HTR-8/SVneo (cell line): Measurements from ENCODE around the gene MB.

ENCODE experiments used
- DNase-seq: peaks from one replicate; pipeline ENCODE4 v3.0.0; 2011; ENCODE audit warnings: low spot score, mixed read lengths; ENCODE audit not compliant: insufficient read length
- FAIRE-seq: peaks from 2 replicates; lab custom pipeline; 2011; peaks lifted over from hg19 to GRCh38; lab: Jason Lieb, UNC

Gene MB

GRCh38 chr22:35619336-35620094 is 2.4 kb upstream of the MB start:
- no peak for DNase-seq
- no peak for FAIRE-seq

GRCh38 chr22:35618427-35619223 is 1.5 kb upstream of the MB start:
- DNase-seq (no peak), FAIRE-seq (no peak)

- no peak for FAIRE-seq
- DNase-seq: no peak
Measured at GRCh38 chr22:35616043-35616442, 1.1 kb downstream of the MB start.

GRCh38 chr22:35615156-35615555 is 2.0 kb downstream of the MB start:
- FAIRE-seq: no peak
- no peak for DNase-seq

- no peak for FAIRE-seq
- DNase-seq: no peak
Measured at GRCh38 chr22:35614404-35614803, 2.7 kb downstream of the MB start.

GRCh38 chr22:35612903-35613302 is 4.2 kb downstream of the MB start:
- no peak for DNase-seq
- FAIRE-seq: no peak

GRCh38 chr22:35611891-35612576 is 5.1 kb downstream of the MB start:
- DNase-seq: no peak
- FAIRE-seq: no peak

GRCh38 chr22:35611200-35611890 is 5.8 kb downstream of the MB start:
- no peak for DNase-seq
- FAIRE-seq: no peak

GRCh38 chr22:35610741-35611140 is 6.4 kb downstream of the MB start:
- DNase-seq (no peak), FAIRE-seq (no peak)

GRCh38 chr22:35609761-35610160 is 7.4 kb downstream of the MB start:
- DNase-seq (no peak), FAIRE-seq (no peak)

GRCh38 chr22:35609261-35609660 is 7.9 kb downstream of the MB start:
- no peak for DNase-seq
- FAIRE-seq: no peak

- DNase-seq: no peak
- no peak for FAIRE-seq
Measured at GRCh38 chr22:35608088-35608487, 9.0 kb downstream of the MB start.

- no peak for FAIRE-seq
- no peak for DNase-seq
Measured at GRCh38 chr22:35606916-35607315, 10.2 kb downstream of the MB start.

- no peak for DNase-seq
- no peak for FAIRE-seq
Measured at GRCh38 chr22:35605851-35606481, 11.2 kb downstream of the MB start.

- DNase-seq: no peak
Measured at GRCh38 chr22:35605369-35605680, 11.8 kb downstream of the MB start.

GRCh38 chr22:35604621-35605368 is 12.3 kb downstream of the MB start:
- DNase-seq (peak; percentile 34), FAIRE-seq (no peak)

More at GRCh38 chr22:35605369-35605680, 11.8 kb downstream of the MB start:
- no peak for FAIRE-seq

GRCh38 chr22:35601743-35602615 is 15.2 kb downstream of the MB start:
- FAIRE-seq: peak; percentile 86
- peak; percentile 43 for DNase-seq

GRCh38 chr22:35601013-35601580 is 16.0 kb downstream of the MB start:
- peak; percentile 84 for FAIRE-seq
- no peak for DNase-seq
